COLO668 (cell line): ENCODE measurements around the gene NUDT14.

Experiments
- DNase-seq: peaks from one replicate; lab custom pipeline; 2025; ENCODE audit not compliant: unreplicated experiment; lab: John Stamatoyannopoulos, UW

Gene NUDT14

DNA sequence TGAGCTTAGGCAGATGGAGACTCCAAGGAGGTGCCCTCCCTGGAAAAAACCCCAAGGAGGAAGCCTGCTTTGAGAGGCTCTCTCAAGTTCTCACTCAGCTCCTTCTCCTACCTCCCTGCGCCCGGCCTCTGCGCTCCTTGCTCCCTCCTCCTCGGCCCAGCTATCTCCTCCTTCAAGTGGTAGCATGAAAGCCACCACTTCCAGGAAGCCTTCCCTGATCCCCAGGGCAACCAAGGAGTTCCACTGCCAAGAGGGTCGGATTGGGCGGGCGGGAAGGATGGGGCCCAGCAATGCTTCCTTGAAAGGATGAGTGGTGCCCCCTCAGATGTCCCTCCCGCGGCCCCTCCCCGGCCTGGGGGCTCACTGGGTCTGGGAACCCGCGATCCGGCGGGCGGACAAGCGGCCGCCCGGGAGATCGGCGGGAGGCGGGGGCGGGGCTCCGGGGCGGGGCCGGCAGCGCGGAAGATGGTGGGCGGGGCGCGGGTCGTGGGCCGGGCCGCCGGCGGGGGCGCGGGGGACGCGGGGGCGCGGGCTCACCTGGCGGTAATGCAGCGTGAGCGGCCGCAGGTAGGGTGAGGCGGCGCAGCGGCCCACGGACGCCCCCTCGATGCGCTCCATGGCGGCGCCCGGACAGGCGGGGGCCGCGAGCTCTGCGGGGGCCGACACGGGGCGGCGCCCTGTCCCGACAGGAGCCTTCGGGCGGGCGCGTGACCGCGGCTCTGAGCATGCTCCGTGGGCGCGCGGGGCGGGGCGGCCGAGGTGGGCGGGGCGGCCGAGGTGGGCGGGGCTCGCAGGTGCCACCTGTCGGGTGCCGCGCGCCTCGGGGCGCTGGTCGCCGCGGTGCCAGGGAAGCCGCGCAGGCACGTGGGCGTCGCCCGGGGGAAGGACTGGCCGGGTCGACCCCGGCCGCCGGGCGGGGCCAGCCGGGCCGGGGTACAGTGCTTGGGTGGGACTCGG lies at the start of gene NUDT14:
Gene NUDT14, minus strand, starts transcription at position 721 of the 957 bp plus-strand sequence. Its CDS starts 103 bp downstream, at position 618.
- DNase-seq: peak; percentile 96

DNA sequence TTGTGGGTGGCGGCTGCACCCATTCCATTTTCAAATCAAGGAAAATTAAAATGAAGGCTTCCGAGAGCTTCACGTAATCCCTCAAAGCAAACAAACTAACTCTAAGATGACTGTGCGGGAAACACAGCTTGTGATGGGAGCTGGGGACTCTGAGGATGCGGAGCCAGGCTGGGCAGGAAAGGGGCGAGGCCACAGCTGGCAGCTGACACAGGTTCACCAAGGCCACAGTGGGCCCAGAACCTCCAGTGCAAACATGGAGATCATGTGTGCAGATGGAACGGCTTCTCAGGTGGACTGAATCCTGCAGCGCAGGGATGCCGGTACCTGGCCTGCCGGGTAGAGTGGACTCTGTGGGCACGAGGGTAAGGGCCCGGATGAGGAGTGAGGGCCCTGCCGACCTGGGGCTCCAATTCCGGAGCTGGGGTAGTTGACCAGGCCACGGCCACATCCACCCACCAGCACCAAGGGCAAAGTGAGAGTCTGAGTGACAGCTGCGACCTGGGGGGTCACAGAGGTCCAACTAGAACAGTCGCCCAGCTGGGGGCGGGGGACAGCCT lies 48.1 kb upstream of the NUDT14 start:
- DNase-seq: no peak

DNA sequence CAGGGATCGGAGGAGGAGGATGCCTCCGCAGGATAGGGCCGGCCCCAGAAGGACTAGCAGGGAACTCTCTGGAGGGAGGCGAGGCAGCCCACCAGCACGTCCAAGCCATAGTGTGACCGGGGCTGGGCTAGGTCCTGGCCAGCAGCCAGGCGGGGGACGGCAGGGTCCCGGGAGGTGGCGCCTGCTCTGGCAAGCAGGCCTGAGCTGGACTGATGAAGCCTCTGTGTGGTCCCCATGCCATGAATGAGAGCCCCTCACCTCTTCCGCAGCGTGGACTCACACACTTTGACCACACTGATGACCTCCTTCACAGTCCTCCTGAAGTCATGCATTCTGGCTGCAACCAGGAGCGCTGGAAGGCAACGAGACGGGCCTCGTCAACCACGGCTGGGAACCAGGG lies 47.5 kb upstream of the NUDT14 start:
- DNase-seq: no peak

DNA sequence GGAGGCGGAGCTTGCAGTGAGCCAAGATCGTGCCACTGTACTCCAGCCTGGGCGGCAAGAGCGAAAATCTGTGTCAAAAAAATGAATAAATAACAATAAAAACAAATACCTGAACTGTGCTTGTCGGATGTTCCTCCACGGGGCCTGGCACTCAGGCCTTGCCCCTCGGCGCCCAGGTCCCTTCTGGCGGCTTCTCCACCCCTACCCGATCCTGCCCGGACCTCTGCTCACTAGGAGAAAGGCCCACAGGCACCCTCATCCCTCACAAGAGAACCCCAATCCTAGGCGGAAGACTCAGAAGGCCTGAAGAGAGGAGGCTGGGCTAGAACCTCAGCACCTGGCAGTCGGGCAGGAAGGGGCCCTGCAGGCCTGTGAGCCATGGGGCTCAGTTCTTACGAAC lies 46.2 kb upstream of the NUDT14 start:
- DNase-seq: no peak

DNA sequence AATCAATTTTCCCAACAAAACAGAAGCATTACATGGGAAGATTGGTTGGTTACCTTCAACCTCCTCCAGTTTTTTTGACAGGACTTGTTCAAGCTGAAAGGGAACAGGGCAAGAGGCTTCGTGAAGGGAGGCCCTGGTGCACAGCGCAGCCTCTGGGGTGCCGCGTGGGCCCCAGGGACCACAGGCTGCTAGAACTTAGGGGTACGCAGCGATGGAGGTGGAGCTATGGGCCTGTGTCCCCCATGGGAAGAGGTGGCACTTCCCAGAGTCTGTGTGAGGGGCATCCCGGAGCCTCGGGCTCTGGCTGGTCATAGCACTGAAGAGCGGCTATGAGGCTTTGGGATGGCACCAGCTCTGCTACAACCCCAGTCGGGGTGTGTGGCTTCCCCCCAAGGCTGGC lies 45.1 kb upstream of the NUDT14 start:
- no peak for DNase-seq

DNA sequence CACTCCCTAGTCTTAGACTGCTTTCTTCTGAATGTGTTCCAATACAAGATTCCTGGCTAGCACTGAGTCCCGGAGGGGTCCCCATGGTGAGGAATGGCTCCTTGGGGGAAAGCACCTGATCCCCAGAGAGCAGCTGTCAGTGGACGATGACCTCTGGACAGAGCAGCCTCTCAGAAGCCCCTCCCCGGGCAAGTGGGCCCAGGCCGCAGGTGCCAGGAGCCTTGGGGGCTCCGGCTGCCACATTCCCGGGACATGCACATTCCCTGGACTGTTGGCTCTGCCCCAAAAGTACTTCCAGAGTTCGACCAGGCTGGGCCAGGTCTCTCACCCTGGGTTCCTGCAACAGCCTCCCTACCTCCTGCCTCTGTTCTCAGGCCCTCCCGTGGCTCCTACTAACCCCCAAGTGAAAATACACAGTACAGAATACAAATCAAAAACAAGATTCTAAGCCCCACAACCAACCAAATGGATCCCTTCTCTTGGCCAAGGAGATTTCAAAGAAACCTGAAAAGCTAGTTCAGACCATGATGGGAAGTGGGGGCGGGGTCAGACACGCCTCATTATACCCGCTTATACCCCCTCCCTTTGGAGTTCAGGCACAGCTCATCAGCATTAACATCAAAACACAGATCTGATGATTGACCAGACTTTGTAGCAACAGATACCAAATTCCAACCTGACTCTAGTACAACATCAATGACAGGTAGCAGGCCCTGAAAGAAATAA lies 43.9 kb upstream of the NUDT14 start:
- DNase-seq: no peak

DNA sequence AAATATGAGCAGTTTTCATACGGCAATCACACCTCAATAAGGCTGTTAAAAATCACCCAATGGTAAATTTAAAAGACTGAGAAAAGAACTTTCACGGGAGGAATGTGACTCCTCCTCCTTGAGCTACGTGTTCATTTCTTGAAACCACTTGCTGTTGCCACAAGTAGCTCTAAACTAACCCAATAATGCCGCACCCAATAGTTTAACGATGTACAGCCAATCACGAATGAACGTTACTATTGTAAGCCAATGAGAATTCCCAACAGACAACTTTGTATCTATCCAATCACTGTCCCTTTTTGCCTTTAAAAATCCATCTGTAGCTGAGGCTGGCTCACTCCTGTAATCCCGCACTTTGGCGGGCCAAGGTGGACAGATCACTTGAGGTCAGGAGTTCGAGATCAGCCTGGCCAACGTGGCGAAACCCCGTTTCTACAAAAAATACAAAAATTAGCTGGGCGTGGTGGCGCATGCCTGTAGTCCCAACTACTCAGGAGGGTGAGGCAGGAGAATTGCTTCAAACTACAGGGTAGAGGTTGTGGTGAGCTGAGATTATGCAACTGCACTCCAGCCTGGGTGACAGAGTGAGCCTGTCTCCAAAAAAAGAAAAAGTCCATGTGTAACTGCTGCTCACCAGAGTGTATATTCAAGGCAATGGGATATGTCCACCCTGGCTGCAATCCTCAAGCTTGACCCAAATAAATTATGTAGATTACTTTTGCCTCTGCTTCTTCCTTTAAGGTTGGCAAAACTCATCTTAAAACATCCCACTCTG lies 42.8 kb upstream of the NUDT14 start:
- no peak for DNase-seq

DNA sequence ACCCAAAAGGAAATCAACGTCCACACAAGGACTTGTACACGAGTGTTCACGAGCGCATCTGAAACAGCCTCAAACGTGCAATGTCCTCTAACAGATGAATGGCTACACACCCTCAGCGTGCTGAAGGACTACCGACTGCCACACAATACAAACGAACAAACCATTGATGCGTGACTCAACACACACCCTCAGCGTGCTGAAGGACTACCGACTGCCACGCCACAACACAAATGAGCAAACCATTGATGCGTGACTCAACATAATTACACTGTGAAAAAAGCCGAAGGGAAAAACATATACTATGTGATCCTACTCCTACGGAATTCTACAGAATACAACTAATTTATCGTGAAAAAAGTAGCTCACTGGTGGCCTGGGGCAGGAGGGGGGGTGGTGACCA lies 42.1 kb upstream of the NUDT14 start:
- no peak for DNase-seq

DNA sequence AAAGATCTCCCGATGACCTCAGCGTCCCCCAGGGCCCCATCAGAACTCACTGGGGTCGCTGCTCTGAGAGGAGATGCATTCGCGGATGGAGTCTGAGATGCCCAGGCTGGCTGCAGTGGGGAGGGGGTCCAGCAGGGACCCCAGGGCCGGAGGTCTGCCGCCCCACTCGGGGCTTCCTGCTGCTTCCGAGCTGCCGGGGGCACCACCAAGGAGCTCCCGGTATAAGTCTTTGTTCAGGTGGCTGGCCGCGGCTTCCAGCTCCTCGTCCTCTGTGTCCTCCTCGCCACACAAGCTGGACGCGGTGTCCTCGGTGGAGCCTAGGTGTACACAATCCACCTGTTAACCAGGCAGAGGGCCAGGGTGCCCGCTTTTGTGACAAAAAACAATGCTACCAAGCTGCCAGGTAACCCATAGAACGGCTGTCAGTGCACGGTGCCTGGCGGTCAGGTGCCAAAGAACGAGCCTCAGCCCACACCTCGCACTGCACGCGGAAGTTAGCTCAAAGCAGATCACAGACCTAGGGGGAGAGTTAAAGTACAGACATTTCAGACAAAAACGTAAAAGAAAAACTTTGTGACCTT lies 40.6 kb upstream of the NUDT14 start:
- no peak for DNase-seq

DNA sequence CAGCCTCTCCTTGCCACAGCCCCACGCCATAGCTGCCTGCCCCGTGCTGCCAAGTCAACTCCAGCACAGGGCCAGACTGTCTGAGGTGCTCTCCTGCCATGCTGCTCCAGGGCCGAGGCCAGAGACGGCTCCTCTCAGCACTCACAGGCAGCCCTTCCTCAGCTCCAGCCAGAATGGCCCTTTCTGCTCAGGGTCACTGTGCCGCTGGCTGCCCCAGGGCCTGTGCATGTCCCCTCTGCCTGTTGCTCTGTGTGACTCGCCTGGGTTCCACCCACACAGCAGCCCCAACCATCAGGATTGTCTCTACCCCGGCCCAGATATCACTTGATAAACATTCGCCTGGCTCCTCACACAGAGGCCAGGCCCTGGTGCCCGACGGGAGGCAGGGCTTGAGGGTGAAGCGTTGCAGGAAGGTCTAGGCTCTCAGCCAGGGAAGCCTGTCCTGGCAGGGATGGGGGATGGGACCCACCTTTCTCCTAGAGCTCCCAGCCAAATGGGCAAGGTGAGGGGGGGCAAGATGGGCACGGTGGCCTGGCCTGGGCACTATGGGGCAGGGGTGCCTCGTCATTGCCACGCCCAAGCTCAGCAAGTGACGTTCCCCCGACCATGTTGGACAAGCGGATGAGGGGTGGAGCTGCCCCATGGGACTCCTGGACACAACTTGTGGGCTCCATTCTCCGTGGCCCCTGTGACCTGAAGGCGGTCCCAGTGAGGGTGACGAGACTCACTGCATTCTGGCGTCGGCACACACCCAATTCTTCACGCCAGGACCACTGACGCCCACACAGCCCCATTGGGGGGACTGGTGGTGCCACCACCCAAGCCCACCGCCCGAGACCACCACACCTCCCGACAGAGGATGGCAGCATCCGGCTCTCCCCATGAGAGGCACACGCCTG lies 39.8 kb upstream of the NUDT14 start:
- no peak for DNase-seq

DNA sequence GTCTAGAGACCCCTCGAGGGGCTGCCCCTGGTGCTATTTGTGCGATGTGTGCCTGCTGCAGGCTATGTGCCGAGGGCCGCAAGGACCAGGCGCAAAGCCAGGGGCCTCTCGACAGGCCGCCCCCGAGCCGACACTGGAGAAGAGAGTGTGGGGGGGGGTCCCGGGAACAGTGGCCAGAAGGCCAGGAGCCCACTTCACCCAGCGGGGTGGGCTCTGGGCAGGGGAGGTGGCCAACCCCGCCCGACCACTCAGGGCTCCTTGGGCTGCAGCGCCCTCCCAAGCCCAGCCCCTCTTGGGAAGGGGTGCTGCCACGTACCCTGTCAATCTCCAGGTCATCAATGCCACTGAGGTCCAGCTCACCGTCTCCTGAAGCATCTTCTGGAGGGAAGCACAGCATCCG lies 38.6 kb upstream of the NUDT14 start:
- DNase-seq: no peak

DNA sequence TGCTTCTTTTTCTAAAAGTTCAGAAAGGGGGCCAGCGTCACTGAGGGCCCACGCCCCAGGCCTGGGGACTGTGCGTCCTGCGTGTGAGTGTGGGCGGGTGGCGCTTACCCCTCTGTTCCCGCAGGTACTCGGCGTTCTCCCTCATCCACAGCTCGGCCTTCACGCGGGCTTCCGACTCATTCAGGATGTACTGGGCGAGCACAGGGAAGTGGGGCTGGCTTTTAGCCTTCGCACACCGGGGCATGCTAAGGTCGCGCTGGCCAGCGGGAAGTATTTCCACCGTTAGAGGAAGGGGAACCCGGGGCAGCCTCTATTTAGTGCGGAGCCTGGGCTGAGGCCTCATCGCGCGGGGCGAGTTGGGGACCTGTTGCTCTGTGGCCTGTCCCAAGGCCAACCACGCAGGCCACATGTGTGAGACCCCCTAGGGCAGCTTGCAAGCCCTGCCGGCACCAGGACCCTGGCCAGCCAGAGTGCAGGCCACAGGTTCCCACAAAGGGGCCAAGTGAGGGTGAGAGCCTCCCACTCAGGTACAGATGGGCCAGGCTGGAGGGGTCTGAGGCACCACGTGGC lies 38.0 kb upstream of the NUDT14 start:
- no peak for DNase-seq

DNA sequence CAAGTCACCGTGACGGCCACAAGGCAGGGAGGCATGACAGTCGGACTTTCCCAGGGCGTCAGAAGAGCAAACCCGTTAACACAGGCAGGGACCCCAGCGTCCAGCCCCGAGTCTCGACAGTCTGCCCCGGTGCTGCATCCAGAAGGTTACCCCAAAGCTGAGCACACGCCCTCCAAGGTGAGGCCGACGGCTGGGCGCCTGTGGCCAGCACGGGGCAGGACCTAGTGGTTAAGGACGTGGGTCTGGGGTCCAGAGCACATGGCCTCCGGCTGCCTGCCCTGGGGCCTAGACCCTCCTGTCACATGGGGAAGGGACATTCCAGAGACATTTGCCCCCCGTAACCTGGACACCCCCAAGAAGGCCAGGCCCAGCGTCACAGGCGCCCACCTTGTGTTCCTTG lies 37.5 kb upstream of the NUDT14 start:
- DNase-seq: no peak

DNA sequence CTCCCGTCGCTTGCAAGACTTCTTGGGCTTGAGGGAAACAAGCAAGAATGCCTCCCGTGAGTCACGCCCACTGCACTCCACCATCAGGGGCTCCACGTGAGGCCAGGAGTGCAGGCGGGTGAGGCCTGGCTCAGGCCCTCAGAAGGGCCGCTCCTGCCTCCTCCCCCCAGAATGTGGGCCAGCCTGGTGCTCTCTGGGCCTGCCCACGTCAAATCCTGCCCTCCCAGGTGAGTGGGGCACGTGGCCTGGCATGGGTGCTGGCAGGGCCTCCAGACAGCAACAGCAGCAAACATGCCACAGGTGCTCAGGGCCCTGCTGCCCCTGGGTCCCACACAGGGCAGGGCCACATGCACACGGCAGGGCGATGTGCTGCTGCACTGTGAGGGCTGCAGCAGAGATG lies 36.7 kb upstream of the NUDT14 start:
- no peak for DNase-seq

DNA sequence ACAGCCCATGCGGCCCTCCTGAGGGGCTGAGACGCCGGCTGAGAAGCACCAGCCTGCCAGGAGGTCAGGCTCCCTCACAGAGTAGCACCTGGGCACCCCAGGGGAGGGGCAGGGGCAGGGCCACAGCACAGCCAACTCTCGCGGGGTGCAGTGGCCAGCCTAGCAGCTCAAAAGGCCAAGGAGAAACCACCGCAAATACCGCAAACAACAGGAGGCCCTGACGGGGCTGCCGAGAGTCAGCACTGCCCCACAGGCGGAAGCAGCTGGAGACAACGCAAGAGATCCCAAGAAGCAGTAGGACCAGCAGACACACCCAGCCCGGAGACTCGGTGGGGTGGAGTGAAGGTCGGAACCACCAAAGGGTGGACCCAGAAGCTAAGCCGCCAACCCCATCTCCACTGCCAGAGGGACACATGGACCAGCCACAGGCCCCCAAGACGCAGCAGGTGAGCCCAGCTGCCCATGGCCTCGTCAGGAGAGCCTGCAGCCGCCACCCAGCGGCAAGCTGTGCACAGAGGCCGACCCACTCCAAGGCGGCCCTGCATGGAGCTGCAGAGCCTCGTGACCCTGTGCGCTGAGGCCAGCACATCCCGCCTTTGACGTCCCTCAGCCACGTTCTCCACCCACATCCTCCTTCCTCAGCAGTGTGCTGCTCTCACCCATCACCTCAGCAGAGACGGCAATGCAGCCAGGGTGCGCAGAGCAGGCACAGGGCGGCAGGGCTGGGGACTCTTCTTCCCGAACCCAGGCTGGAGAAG lies 35.6 kb upstream of the NUDT14 start:
- no peak for DNase-seq

DNA sequence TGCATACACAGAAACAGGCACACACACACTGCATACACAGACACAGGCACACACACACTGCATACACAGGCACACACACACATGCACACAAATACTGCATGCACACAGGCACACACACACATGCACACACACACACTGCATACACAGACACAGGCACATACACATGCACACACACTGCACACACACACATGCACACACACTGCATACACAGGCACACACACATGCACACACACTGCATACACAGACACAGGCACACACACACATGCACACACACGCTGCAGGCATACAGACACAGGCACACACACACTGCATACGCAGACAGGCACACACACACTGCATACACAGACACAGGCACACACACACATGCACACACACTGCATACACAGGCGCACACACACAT lies 34.5 kb upstream of the NUDT14 start:
- DNase-seq: no peak

DNA sequence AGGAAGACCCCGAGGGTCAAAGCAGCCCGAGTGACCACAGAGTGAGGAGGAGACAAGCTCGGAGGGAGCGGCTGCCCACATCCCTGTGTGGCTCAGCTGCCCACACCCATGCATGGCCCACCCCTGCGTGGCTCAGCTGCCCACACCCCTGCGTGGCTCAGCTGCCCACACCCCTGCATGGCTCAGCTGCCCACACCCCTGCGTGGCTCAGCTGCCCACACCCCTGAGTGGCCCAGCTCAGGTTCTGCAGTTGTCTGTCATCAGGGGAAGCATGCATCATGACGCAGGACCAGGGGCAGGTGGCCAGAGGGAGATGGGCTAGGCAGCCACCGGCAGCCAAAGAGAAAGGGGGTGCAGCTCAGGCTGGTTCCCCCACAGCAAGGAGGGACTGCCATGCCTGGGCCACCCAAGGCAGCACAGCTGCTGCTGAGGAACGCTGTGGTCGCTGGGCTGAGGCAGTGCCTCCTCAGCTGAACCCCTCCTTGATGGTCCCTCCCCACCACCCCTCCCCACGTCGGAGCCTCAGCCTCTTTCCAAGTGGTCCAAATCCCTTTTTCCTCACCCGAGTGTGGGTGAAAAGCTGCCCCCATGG lies 33.3 kb upstream of the NUDT14 start:
- DNase-seq: no peak

DNA sequence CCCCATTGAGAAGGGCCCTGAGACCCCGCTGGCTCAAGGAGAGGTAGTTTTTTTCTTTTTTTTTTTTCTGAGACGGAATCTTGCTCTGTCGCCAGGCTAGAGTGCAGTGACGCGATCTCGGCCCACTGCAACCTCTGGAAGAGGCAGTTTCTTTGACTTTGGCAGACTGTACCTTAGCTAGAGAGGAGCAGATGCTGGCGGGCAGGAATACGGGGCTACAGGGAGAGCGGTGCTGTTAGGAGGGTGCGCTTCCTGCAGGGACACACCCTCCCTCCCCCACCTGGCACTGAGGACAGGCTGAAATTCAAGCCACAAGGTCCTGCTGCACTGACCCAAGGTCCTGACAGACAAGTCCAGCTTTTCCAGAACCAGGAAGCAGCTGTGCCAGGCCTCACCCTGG lies 32.2 kb upstream of the NUDT14 start:
- no peak for DNase-seq
